Lower leg skin (tissue), 4 donors: ENCODE data around the gene ATP6V1E1. TPM values are rescaled to one million over a fixed set of nuclear protein-coding genes. Genes with fewer than 3 reads are reported as not detected.

ENCODE experiments used
- DNase-seq, 2 donors: peaks; one replicate each; pipeline ENCODE4 v3.0.0-alpha.2; 2019; ENCODE audit warnings: low spot score in 2 of 2
- H3K4me3 ChIP-seq: fragments of 200-600 bp; sonication (generic); 2 replicates; pipeline ENCODE4 v1.5.1; 2017; ENCODE audit warnings: mild to moderate bottlenecking, low read depth; ENCODE audit not compliant: poor library complexity, severe bottlenecking
- POLR2A ChIP-seq, 2 donors: fragments of 450-650 bp; IDR thresholded peaks; one replicate each; pipeline ENCODE4 v1.6.1; 2016 to 2017; ENCODE audit warnings: antibody characterized with exemption in 2 of 2, mild to moderate bottlenecking in 1 of 2, moderate library complexity in 1 of 2
- WGBS, 2 donors: methylation state at CpG; one replicate each; pipeline ENCODE4 v1.1.5; 2018; 5-methylcytosine and 5-hydroxymethylcytosine counted together
- intact Hi-C: fragments of 100-400 bp; cut with DNase I; formaldehyde crosslinking; loops from one replicate; pipeline ENCODE4 v1.15.0; 2023; ENCODE audit warnings: low total_unique reads
- total RNA-seq, 4 donors: library from RNA; depleted of rRNA; stranded (reverse); fragments of >200 nt; gene quantifications; one replicate each; pipeline ENCODE4 v1.1.0, GENCODE V29; 2016
- TF ChIP-seq, protein P1 (sequence below), 3 donors: fragments of 450-650 bp; IDR thresholded peaks; one replicate each; pipeline ENCODE4 v1.5.1; 2016; ENCODE audit warnings: antibody characterized with exemption in 3 of 3, mild to moderate bottlenecking in 3 of 3, moderate library complexity in 2 of 3

The ATP6V1E1 gene
- total RNA-seq, 4 donors from 2014 or later = 113 to 136 (median 125) TPM

DNA sequence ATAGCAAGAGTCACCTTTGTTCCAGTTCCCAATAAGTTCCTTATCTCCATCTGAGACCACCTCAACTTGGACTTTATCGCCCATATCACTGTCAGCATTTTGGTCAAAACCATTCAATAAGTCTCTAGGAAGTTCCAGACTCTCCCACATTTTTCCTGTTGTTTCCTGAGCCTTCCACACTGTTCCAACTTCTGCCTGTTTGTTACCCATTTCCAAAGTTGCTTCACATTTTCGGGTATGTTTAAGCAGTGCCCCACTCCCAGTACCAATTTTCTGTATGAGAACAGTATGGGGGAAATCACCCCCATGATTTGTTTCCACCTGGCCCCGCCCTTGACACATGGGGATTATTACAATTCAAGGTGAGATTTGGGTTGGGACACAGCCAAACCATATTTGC lies 36.7 kb upstream of the ATP6V1E1 start:
- 92 to 95% methylated on average over 3 of the region's 3 CpGs for WGBS, 2 donors
- intact Hi-C loops = no loop called here
- DNase-seq = peak in 1 of 2 donors; percentile 29
- H3K4me3 ChIP-seq = no peak overlapping the region
- TF ChIP-seq POLR2A (IDR thresholded peaks at IDR 0.05) = no peak
- TF ChIP-seq, protein P1, sequence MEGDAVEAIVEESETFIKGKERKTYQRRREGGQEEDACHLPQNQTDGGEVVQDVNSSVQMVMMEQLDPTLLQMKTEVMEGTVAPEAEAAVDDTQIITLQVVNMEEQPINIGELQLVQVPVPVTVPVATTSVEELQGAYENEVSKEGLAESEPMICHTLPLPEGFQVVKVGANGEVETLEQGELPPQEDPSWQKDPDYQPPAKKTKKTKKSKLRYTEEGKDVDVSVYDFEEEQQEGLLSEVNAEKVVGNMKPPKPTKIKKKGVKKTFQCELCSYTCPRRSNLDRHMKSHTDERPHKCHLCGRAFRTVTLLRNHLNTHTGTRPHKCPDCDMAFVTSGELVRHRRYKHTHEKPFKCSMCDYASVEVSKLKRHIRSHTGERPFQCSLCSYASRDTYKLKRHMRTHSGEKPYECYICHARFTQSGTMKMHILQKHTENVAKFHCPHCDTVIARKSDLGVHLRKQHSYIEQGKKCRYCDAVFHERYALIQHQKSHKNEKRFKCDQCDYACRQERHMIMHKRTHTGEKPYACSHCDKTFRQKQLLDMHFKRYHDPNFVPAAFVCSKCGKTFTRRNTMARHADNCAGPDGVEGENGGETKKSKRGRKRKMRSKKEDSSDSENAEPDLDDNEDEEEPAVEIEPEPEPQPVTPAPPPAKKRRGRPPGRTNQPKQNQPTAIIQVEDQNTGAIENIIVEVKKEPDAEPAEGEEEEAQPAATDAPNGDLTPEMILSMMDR (IDR thresholded peaks at IDR 0.05) = no peak

DNA sequence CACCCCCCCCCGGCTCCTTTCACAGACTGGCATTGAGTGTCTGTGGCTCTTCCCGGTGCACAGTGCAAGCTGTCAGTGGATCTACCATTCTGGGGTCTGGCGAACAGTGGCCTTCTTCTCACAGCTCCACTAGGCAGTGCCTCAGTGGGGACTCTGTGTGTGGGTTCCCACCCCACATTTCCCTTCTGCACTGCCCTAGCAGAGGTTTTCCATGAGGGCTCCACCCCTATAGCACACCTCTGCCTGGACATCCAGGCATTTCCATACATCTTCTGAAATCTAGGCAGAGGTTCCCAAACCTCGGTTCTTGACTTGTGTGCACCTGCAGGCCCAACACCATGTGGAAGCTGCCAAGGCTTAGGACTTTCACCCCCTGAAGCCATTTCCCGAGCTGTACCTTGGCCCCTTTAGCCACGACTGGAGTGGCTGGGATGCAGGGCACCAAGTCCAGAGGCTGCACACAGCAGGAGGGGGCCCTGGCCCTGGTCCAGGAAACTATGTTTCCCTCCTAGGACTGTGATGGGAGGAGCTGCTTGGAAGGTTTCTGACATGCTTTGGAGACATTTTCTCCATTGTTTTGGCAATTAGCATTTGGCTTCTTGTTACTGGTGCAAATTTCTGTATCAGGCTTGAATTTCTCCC lies 36.0 kb upstream of the ATP6V1E1 start:
- peak in 1 of 2 donors; percentile 68 for DNase-seq
- H3K4me3 ChIP-seq = no peak overlapping the region
- TF ChIP-seq POLR2A (IDR thresholded peaks at IDR 0.05) = no peak
- TF ChIP-seq, protein P1 (IDR thresholded peaks at IDR 0.05) = no peak
- intact Hi-C loops = no loop called here
- 87 to 95% methylated on average over 5 to 6 of the region's 6 CpGs for WGBS, 2 donors

DNA sequence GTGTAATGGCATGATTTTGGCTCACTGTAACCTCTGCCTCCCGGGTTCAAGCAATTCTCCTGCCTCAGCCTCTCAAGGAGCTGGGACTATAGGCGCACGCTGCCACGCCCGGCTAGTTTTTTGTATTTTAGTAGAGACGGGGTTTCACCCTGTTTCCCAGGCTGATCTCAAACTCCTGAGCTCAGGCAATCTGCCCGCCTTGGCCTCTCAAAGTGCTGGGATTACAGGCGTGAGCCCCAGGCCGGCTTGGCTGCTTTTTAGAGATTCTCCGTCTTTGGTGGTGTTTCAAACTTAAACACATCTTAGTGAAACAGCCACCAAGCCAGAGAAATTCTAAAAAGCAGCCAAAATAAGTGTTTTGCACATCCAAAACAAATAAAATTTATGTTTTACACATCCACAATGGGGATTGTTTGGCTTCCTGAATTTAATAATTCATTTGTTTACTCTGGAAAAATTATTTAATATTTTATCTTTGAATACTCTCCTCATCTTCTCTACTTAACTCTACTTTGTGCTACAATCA lies 28.4 kb upstream of the ATP6V1E1 start:
- TF ChIP-seq, protein P1 (IDR thresholded peaks at IDR 0.05) = no peak
- TF ChIP-seq POLR2A (IDR thresholded peaks at IDR 0.05) = no peak
- DNase-seq = peak in 1 of 2 donors; percentile 23
- intact Hi-C loops = no loop called here
- 87 to 91% methylated on average over 10 of the region's 10 CpGs for WGBS, 2 donors
- H3K4me3 ChIP-seq = no peak overlapping the region

DNA sequence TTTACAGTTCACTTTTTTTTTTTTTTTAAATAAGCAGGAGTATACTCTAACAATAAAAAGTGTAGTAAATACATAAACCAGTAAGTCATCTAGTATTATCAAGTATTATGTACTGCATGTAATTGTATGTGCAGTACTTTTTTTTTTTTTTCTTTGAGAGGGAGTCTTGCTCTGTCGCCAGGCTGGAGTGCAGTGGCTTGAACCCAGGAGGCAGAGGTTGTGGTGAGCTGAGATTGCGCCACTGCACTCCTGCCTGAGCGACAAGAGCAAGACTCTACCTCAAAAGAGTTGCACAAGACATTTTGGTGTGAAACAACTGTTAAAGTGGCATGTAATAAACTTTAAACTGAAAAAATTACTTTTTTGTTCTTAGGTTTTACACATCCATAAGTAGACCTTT lies 26.7 kb upstream of the ATP6V1E1 start:
- TF ChIP-seq POLR2A (IDR thresholded peaks at IDR 0.05) = no peak
- TF ChIP-seq, protein P1 (IDR thresholded peaks at IDR 0.05) = no peak
- no peak overlapping the region for H3K4me3 ChIP-seq
- peak in 1 of 2 donors; percentile 9 for DNase-seq
- intact Hi-C loops = no loop called here
- 71 to 92% methylated on average over 3 of the region's 3 CpGs for WGBS, 2 donors

DNA sequence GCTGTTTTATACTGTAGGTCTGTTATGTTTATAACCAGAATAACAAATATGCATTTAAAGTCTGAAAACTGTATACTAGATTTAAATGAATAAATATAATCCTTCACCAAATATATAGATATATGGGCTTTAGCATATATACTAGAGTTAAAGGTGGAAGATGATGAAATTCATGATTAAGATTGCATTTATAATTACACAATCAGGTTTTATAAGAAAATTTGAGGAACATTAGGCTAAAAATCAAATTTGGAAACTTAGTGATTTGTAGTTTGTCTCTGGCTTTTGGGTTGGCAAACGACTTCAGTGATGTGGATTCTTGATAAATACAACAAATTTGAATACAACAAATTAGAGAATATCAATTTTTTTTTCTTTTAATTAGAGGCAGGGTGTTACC lies 20.0 kb upstream of the ATP6V1E1 start:
- no peak overlapping the region for H3K4me3 ChIP-seq
- WGBS, 2 donors = 66 to 75% methylated on average over 1 of the region's 1 CpG
- no peak for DNase-seq
- intact Hi-C loops = no loop called here
- TF ChIP-seq, protein P1 (IDR thresholded peaks at IDR 0.05) = no peak

DNA sequence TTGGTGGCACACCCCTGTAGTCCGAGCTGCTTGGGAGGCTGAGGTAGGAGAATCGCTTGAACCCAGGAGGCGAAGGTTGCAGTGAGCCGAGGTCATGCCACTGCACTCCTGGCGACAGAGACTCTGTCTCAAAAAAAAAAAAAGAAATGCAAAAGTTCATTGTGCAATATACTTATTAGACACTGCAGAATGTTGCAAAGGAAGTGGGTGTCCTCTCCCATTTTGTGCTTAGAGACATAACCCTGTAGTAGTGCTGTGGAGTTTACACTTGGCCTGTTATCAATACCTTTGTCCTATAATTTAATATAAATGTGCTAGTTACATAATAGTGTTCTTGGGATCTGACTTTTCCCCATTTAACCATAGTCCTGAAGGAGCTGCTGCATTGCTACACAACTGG lies 19.4 kb upstream of the ATP6V1E1 start:
- TF ChIP-seq, protein P1 (IDR thresholded peaks at IDR 0.05) = no peak
- no peak for TF ChIP-seq POLR2A (IDR thresholded peaks at IDR 0.05)
- H3K4me3 ChIP-seq = no peak overlapping the region
- intact Hi-C loops = no loop called here
- 89 to 93% methylated on average over 5 of the region's 5 CpGs for WGBS, 2 donors
- no peak for DNase-seq
